GM21367 (cell line): ENCODE measurements around the gene RYR3.

Source experiments
- ATAC-seq: cut with Tn5 transposase; IDR thresholded peaks from one replicate; pipeline ENCODE4 v1.9.1; 2021; ENCODE audit not compliant: unreplicated experiment

RYR3 gene

DNA sequence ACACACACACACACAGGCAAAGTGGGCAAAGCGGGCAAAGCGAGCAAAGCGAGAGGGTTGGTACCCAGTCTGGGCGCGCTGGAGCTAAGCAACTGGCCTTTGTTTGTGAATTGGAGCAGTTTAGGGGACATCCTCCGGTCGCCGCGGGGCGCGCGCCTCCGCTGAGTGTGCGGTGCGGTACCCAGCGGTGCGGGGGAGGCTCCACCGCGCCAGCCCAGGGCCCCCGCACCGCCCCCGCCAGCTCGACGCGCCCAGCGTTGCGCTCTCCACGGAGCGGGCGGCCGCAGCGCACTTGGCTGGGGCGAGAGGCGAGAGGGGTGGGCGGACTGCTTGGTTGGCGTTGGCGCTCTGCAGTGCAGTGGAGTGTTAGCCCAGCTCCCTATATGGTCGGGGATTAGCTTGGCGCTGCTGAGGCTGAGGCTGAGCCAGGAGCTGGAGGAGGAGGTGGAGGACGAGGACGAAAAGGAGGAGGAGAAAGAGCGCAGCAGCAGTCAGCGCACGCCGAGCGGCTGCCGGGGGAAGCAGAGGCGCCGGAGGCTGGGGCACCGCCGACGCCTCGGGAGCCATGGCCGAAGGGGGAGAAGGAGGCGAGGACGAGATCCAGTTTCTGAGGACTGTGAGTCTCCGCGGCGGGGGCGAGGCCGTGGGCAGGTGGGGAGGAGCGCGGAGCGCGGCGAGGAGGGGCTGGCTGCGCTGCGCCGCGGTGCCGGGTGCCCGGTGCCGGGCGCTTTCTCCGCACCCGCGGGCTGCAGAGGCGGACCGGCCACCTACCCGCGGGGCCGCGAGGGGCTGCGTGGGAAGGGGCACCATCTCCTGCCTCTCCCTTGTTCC, at the start of gene RYR3:
Gene RYR3, plus strand, starts transcription at position 487 of the 831 bp plus-strand sequence. Its CDS starts 79 bp downstream, at position 566.
- no peak for ATAC-seq

DNA sequence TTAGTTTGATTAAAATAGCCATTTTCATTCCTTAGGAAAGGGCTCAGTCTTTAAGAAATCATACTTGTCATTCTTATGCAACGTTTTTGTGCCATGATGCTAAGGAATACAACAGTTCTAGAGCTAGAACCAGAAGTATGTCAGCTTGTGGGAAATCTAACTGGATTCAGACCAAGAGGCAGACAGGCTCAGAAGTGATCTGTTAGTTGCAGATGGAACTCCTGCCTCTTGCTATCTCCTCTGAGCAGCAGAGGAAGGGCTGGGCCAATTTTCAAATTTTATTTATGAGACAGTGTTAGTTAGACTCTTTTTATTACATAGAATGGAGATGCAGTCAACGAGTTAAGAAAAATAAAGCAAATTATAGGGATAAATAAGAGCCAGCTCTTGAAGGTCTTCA, 48.5 kb upstream of the RYR3 start:
- ATAC-seq = no peak

DNA sequence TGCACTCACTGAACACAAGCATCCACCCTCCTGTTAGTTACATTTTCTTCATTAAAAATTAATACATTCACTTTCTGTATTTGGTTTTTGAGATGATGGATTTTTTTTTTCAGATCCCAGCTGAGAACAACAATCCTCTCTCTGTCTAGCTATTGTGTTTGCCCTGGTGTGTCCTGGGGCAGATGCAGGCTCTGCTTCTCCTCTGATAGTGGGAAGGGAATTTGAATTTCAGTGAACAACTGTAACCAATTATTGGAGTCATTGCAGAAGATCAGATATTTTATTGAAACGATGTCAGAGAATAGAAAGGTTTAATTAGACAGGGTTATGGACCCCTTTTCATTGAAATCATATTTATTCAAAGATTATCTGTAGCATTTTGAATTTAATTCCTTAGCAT, 33.1 kb upstream of the RYR3 start:
- no peak for ATAC-seq

DNA sequence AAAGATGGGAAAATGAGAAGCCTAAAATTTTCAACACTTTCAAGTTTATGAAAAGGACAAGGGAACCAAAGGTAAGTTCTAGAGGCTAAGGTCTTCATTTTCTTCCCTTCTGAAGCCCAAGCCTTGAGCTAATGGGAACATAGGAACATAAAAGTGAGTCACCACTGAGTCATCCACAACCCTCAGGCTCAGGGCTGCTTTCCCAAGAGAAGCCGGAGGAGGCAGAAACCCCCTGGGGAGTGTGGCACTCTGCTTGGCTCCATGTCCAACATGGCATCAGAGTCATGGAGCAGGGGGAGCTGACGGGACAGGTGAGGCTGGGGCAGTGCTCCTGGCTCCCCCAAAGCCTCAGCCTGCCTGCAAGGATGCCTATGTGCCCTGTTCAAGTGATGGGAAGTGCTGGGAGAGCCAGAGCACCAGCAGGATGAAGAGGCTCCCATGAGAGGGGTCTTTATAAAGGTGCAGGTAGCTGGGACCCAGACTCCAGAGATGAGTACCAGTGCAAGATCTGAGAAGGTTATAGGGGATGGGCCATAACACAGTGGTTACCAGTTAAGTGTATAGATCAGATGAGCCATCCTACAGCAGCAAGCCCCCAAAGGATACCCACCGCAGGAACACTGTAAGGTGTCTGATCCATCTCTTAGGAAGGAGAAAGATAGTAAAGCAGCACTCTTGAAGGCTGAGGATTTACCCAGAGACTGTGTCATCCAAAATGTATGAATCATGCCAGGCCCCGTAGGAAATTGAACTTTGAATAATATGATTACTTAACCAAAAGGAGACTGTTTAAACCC, 31.8 kb upstream of the RYR3 start:
- ATAC-seq = no peak

DNA sequence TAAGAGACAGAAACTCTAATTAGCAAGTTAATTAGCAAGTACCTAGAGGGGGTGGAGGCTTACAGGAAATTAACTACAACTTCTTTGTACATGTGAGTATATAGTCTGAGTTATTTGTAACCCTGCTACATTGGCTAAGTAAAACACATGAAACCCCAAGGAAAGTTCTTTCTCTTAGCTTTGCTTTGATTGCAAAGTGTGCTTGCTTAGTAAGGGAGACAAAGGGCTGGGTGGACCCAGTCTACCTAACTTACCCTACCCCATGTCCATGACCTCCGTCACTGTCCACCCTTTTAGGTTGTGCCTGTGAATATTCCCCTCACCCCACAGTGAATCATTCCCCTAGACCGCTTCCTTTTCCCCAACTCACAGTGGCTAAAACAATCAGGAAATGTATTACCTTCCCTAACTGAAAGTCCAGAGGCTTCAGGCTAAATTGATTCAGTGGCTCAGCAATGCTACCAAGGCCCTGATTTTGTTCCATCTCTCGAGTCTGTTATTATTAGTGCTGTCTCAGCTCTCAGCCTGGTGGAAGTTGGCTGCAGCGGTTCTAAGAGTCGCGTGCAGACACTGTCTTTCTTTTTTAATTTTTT, 31.1 kb upstream of the RYR3 start:
- ATAC-seq = no peak

DNA sequence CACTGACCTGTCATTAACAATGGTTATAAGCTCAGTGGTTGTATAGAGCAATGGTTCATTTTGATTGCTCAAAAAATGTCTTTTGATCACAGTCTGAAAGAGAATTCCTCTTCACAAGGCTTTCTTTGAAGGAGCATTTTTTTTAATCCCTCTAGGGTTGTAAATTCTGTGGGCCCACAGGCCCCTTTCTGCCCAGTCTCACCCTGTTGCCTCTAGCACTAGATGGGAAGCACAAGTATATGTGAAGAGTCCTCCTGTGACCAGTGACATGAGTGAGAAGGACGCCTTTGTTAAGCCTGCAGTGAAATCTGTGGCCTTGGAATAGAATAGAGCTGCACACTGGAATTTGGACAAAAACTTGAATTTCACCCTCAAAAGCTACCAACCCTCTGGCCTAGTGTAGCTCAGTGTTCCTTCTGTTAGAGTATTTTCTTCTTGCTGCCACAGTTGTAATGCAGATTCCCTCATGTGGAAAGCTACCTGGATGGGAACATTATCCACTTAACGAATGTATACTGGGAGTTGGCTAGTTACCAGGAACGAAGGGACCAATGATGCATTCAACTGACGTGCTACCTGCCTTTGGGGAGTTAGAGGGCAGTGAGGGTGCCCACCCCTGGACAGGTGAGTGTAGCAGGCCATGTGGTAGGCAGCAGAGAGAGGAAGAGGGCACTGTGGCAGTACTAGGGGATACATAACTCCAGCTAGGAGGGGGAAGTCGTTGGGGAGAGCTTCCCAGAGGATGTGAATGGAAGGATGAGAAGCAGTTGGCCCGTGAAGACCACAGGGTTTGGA, 28.3 kb upstream of the RYR3 start:
- no peak for ATAC-seq

DNA sequence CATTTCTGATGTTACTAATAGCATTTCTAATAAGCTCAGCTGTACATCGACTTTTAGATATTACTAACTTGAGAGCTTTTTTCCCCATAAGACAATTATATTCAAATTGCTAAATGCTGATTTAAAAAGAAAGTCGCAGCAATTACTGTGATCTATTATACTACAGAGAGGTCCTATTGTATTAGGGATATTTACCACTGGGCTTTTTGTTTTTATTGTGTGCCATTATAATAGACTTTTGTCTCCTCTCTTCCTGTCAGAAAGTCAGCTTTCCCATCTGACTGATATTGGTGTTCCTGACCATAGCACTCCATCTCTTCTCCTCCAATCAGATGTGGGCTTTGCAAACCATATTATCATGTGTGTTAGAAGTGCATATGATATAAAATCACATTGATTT, 27.2 kb upstream of the RYR3 start:
- no peak for ATAC-seq

DNA sequence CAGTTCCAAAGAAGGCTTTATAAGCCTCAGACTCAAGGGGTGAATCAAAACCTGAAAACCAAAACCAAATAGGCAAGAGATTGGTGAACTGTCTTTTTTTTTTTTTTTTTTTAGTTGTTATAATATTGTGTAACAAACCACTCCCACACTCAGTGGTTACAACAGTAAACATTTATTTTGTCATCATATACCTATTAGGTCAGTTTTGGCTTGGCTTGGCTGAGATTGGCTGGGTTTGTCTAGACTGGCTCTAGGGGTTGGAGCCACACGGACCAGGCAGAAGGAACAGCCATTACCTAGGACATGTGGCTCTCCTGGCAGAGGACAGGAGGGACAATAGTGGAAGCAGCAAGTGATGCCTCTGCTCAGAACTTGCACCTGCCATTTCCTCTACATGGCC, 26.4 kb upstream of the RYR3 start:
- ATAC-seq = no peak

DNA sequence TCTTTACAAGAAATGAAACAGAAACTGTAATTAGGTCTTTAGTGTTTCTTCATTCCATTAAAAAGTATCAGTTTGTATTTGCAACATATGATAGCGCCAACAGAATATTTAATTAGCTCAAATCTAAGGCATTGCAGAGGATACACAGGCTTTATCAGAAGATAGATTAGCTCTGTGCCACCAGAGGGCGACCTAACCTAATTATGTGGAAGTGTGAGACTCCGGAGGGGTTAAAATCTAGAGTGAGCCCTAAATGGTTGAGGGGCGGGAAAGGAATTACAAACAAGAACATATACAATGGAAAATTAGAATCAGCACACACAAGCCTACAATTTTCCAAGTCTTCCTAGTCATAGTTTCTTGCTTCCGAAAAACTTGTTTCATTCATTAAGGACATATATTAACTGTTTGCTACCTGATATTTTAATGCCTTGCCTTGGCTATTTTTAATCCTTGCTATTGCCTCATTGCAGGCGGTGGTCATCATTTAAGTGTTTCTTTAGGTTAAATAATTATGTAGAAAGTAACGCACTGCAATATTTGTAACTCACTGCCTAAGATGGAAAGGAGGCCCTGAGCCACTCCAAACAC, 18.0 kb upstream of the RYR3 start:
- no peak for ATAC-seq

DNA sequence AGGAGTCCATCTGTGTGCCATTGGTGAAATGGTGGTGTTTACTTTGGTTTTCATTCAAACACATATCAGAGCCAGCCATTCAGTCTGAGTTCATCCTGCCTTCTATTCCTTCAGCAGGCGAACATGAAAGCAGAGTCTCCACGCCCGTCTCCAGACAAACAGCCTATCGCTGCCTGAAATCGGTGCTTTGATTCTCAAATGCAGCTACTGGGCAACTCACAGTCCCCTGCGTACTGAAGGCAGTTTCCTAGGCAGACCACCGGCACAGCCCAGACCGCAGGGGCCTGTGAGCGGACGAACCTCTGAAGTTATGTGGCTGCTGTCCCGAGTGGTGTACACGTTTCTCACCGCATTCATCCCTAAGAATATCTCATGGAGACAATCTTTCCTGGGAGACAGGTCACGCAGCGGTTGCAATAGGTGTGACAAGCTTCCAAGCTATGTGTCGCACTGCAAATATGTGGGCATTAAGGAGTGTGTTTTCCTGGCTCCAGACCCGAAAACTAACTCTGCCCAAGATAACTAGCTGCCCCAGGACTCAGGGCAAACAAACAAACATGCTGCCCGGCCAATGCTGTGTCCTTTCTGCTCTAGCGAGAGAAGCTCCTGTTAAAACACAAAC, 16.9 kb upstream of the RYR3 start:
- ATAC-seq = no peak

DNA sequence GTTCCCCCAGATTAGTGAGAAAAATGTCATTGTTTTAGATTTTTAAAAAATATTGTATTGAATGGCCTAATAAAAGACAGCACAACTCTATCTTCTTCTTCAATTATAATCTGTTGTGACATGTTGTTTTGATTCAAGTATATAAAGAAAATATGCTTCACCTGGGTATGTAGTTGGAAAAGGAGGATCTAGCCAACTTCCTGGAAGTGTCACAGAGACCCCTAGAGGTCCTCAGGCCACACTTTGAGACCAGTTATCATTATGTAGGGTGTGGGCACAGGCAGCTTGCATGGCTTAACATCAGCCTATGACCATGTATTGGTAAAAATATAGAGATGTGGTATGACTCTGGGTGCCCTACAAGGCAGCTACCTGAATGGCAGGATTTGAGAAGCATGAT, 14.7 kb upstream of the RYR3 start:
- ATAC-seq = no peak

DNA sequence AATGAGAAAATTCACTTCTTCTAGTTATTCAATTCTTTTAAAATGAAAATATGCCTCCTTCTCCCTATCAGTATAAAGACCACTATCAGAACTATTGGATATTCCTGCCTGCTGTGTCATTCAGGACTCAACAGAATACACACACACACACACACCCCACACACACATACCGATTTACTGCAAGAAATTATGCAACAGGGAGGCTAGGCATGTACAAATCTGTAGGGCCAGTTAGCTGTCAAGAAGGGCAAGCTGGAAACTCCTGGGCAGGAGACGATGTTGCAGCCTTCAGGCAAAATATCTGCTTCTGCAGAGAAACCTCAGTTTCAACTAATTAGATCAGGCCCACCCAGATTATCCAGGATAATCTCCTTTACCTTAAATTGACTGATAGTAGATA, 13.9 kb upstream of the RYR3 start:
- ATAC-seq = no peak

DNA sequence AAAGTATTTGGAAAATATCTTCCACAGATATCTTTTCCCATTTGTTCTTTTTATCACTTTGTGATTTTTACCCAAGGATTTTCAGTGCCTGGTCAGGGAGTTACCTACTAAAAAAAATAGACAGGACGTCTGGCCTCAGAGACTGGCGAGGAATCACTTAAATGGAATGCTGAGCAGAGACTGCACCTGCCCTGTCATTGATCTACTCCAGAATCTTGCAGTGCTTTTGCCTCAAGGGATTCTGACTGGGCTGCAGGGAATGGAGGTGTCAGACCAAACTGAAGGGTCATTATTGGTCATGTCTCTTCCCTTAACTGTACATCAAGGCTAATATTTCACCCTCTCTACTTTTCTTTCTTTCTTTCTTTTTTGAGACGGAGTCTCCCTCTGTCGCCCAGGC, 12.1 kb upstream of the RYR3 start:
- no peak for ATAC-seq

DNA sequence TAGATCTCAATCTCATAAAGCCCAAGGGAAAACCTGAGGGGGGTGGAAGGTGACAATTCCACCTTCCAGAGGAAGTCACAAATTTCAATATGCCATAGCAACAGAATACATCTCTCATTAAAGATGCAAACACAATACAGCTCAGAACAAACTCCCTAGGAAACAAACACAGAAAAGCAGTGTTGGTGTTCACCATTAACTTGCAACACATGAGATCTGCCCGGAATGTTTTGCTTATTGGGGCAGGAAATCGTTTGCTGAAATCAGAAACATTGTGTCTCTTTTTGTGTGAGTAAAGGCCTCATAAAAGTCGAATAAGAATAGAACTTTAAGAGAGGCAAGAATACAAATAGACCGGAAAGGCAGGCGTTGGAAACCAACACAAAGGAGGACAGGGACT, 5.8 kb upstream of the RYR3 start:
- ATAC-seq = no peak

DNA sequence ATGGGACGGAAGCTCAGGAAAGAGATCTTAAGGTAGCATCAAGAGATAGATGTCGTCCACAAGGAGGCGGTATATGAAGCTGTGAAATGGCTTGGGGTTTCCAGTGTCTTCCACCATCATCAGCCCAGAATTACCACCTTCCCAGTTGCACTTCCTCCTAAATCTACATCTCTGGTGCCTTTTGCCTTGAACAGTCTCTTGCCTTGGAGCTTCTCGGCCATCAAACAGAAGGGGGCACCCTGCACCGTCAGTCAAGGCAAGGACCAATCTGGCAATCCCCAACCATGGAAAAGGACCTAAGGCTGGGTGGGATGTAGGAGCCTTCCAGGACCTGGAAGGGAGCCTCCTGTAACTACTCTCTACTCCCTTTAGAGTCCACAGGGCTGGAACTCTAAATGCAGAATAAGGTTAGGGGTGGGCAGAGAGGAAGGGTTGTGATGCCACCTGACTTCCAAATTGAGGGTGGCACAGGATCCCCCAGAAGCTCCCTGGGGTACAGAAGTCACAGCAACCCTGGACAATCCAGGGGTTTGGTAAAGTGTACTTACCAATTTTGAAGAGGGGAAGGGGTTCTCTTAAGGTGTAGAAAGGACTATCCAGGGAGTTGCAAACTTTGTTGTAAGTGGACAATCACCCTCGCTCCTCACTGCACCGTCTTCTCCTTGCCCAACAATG, 1.0 kb upstream of the RYR3 start:
- ATAC-seq = no peak

DNA sequence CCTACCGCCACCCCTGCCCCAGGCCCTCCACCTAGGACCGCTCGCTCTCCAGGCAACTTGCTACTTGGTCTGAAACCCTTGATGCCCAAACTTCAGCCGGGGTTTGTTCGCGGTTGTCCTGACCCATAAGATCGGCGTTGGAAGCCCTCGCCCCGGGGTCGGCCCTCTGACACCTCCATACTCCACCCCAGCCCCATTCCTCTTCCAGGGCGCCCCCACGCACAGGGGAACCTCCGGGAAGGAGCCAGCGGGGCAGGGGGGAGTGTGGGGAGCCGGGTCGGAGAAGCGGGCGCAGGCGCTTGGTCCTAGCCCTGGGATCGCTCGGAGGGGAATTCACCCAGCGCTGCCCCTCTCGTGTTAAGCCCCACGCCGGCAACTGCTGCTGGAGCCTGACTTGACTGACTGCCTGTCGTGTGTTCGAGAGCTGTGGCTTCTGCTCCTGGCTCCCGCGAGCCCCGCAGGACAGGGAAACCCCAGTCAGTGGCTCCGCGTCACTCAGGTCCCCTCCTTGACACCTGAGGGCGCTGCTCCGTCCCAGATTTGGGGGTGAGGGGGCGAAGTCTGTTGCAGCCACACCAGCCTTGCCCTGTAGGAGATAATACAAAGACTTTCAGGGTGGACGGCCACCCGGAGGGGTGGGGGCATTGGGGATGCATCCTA, 675 bp downstream of the RYR3 start:
- no peak for ATAC-seq

DNA sequence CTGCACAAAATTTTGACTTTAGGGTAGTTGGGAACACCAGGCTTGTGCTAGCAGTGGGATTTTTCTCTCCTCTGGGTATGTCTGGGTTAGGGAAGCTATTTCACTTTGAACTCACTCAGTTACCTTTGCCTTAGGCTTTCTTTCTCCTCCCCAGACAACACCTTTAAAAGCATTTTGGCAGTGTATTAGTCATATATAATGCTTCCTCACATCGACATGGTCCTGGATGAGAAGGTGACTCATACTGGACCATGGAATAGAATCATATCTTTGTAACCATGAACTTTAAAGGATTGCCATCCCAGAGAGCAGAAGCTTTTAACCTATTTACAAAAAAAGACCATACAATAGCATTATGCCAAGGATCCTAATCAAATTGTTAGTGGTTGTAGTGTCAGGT, 2.7 kb downstream of the RYR3 start:
- ATAC-seq = no peak

DNA sequence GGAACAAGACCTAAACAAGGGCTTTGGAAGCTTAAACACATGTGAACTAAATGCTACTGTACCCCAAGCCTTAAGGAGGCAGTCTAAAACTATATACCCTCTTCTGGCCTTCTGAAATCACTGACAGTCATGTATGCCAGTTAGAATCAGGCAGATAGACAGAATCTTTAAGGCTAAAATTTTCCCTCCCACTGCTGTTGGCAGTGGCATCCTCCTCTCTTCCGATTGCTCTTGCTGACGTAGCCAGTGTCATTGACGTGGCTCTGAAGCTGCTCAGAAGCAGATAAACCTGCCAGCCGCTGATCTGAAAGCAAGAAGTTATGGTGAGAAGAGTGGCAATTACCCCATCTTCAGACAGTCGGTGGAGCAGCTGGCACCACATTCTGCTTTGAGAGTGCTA, 3.3 kb downstream of the RYR3 start:
- ATAC-seq = no peak

DNA sequence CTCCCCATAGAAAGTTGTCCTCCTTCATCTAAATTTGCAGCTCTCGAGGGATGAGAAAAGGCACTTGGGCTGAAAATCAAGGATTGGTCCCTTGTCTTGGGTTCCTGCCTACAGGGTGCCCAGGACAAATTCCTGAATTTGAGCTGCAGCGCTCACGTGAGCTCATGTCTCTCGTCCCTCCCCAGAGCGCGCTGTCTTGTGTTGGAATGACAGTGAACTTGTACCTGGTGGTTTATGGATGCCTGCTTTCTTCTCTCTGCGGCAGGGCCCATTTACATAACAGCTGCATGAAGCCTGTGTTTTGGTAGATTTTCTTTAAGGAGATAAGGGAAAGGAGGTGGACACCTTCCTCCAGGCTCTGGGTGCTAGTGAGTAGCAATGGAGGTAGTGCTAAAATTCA, 4.3 kb downstream of the RYR3 start:
- no peak for ATAC-seq
